Measurements from ENCODE around the gene TNF.
A peak's percentile ranks its signal among the peaks of the same experiment; 100 is the strongest.

The TNF gene

GRCh38 chr6:31543639-31544038, 31.7 kb upstream of the TNF start:
- DNase-seq (ENCODE audit: low read depth in 2 of 2, low spot score in 1 of 2) = no peak

- no peak for DNase-seq (ENCODE audit: low read depth in 2 of 2, low spot score in 1 of 2)
Observed at GRCh38 chr6:31544676-31545075, 30.7 kb upstream of the TNF start.

- no peak for DNase-seq (ENCODE audit: low read depth in 2 of 2, low spot score in 1 of 2)
Observed at GRCh38 chr6:31545291-31545690, 30.1 kb upstream of the TNF start.

- peak; percentile 64 to 70 for DNase-seq (ENCODE audit: low read depth in 2 of 2, low spot score in 1 of 2)
Observed at GRCh38 chr6:31546339-31546957, 28.9 kb upstream of the TNF start, which contains the start of gene ATP6V1G2. TSS of gene ATP6V1G2 (minus strand) at chr6:31546608. CDS start at chr6:31546559, 49 bp downstream.

- peak; percentile 76 to 87 for DNase-seq (ENCODE audit: low read depth in 2 of 2, low spot score in 1 of 2)
Observed at GRCh38 chr6:31546958-31547726, 28.2 kb upstream of the TNF start, which contains the start of gene NFKBIL1. TSS of gene NFKBIL1 (plus strand) at chr6:31547608. CDS start at chr6:31547695, 87 bp downstream.

- DNase-seq (ENCODE audit: low read depth in 2 of 2, low spot score in 1 of 2) = no peak
Observed at GRCh38 chr6:31547727-31548543, 27.4 kb upstream of the TNF start.

- DNase-seq (ENCODE audit: low read depth in 2 of 2, low spot score in 1 of 2) = no peak
Observed at GRCh38 chr6:31548544-31548873, 26.9 kb upstream of the TNF start.

GRCh38 chr6:31551371-31551770, 24.0 kb upstream of the TNF start:
- peak in 1 of 2 donors; percentile 40 for DNase-seq (ENCODE audit: low read depth in 2 of 2, low spot score in 1 of 2)

GRCh38 chr6:31556307-31556706, 19.1 kb upstream of the TNF start:
- no peak for DNase-seq (ENCODE audit: low read depth in 2 of 2, low spot score in 1 of 2)

GRCh38 chr6:31557443-31558317, 17.7 kb upstream of the TNF start:
- no peak for DNase-seq (ENCODE audit: low read depth in 2 of 2, low spot score in 1 of 2)

- no peak for DNase-seq (ENCODE audit: low read depth in 2 of 2, low spot score in 1 of 2)
Observed at GRCh38 chr6:31558318-31558625, 17.1 kb upstream of the TNF start.

- DNase-seq (ENCODE audit: low read depth in 2 of 2, low spot score in 1 of 2) = peak in 1 of 2 donors; percentile 63
Observed at GRCh38 chr6:31558631-31559500, 16.5 kb upstream of the TNF start.

GRCh38 chr6:31559606-31559957, 15.8 kb upstream of the TNF start:
- no peak for DNase-seq (ENCODE audit: low read depth in 2 of 2, low spot score in 1 of 2)

GRCh38 chr6:31559958-31560696, 15.2 kb upstream of the TNF start:
- no peak for DNase-seq (ENCODE audit: low read depth in 2 of 2, low spot score in 1 of 2)

GRCh38 chr6:31560697-31561058, 14.7 kb upstream of the TNF start:
- no peak for DNase-seq (ENCODE audit: low read depth in 2 of 2, low spot score in 1 of 2)

GRCh38 chr6:31567531-31568370, 7.6 kb upstream of the TNF start:
- DNase-seq (ENCODE audit: low read depth in 2 of 2, low spot score in 1 of 2) = no peak

- peak in 1 of 2 donors; percentile 55 for DNase-seq (ENCODE audit: low read depth in 2 of 2, low spot score in 1 of 2)
Observed at GRCh38 chr6:31568537-31568961, 6.8 kb upstream of the TNF start.

- DNase-seq (ENCODE audit: low read depth in 2 of 2, low spot score in 1 of 2) = no peak
Observed at GRCh38 chr6:31569861-31570536, 5.4 kb upstream of the TNF start.

Data from stimulated activated CD8-positive, alpha-beta memory T cell treated with anti-CD3 and anti-CD28 coated beads, Interleukin-4, amount 100 ng/mL, for 4 hours (primary cell).